Thoracic aorta (tissue), 2 donors: ENCODE data around the gene RIPK1. TPM values are rescaled to one million over a fixed set of nuclear protein-coding genes. Genes with fewer than 3 reads are reported as not detected.

Experiments used
- ATAC-seq: fragments of 150-250 bp; one replicate; pipeline ENCODE4 v1.8.0; 2017; ENCODE audit warnings: low read depth; ENCODE audit not compliant: insufficient number of reproducible peaks, low FRiP score
- DNase-seq: peaks from one replicate; pipeline ENCODE4 v3.0.0-alpha.2; 2020; ENCODE audit warnings: low spot score
- H3K27ac ChIP-seq, 2 donors: fragments of 200-600 bp; sonication (generic); 1 replicate in 1 of 2; 2 replicates in 1 of 2; pipeline ENCODE4 v1.5.1; 2016; ENCODE audit warnings: mild to moderate bottlenecking in 2 of 2, moderate library complexity in 2 of 2
- H3K27me3 ChIP-seq: fragments of 200-600 bp; sonication (generic); replicated peaks from 2 replicates; pipeline ENCODE4 v1.6.0; 2016; ENCODE audit warnings: mild to moderate bottlenecking; ENCODE audit not compliant: insufficient read depth
- H3K36me3 ChIP-seq: fragments of 200-600 bp; sonication (generic); one replicate; pipeline ENCODE4 v1.5.1; 2016
- H3K4me1 ChIP-seq, 2 donors: fragments of 200-600 bp; sonication (generic); 1 replicate in 1 of 2; 2 replicates in 1 of 2; pipeline versions ENCODE4 v1.5.1 to v1.6.0; 2016; ENCODE audit warnings: low read depth in 2 of 2, mild to moderate bottlenecking in 1 of 2; ENCODE audit not compliant: control insufficient read depth in 1 of 2
- H3K4me3 ChIP-seq: fragments of 200-600 bp; sonication (generic); 2 replicates; pipeline ENCODE4 v1.5.1; 2016; ENCODE audit warnings: mild to moderate bottlenecking
- H3K9me3 ChIP-seq: fragments of 200-600 bp; sonication (generic); 2 replicates; pipeline ENCODE4 v1.5.1; 2016
- CTCF ChIP-seq: fragments of 200-600 bp; sonication (generic); IDR thresholded peaks from one replicate; pipeline ENCODE4 v1.5.1; 2019; ENCODE audit warnings: antibody characterized with exemption
- total RNA-seq, 2 donors: library from RNA; depleted of rRNA; stranded (reverse); fragments of >200 nt; gene quantifications; one replicate each; pipeline versions ENCODE4 v1.1.0 to v1.2.3, GENCODE V29; 2016

RIPK1 gene
- total RNA-seq, 2 donors from 2014 or later = 17.2 to 44.5 TPM

GRCh38 chr6:3081960-3082359 is 13.7 kb downstream of the RIPK1 start:
- TF ChIP-seq CTCF = no peak
- no peak overlapping the region for H3K4me3 ChIP-seq
- H3K27me3 ChIP-seq = no peaks in the 10 kb centered on the region
- no peak overlapping the region for H3K27ac ChIP-seq
- H3K9me3 ChIP-seq = no peaks in the 10 kb centered on the region
- DNase-seq (no peak), ATAC-seq (no peak)
- H3K4me1 ChIP-seq = no peaks in the 10 kb centered on the region
- peaks cover 62% of the 10 kb centered on the region for H3K36me3 ChIP-seq

GRCh38 chr6:3085074-3085473 is 16.8 kb downstream of the RIPK1 start:
- no peaks in the 10 kb centered on the region for H3K4me1 ChIP-seq
- no peak for TF ChIP-seq CTCF
- H3K36me3 ChIP-seq = peaks cover 62% of the 10 kb centered on the region
- no peak for ATAC-seq
- no peak overlapping the region for H3K27ac ChIP-seq
- no peaks in the 10 kb centered on the region for H3K9me3 ChIP-seq
- H3K4me3 ChIP-seq = no peak overlapping the region
- no peak for DNase-seq
- no peaks in the 10 kb centered on the region for H3K27me3 ChIP-seq

GRCh38 chr6:3086282-3086946 is 18.1 kb downstream of the RIPK1 start:
- DNase-seq (no peak), ATAC-seq (no peak)
- Histone ChIP-seq H3K27ac (no peak overlapping the region), H3K4me3 (no peak overlapping the region), H3K9me3 (no peaks in the 10 kb centered on the region), H3K36me3 (peaks cover 50% of the 10 kb centered on the region), H3K4me1 (no peaks in the 10 kb centered on the region), H3K27me3 (no peaks in the 10 kb centered on the region)
- TF ChIP-seq CTCF = no peak

- Histone ChIP-seq H3K4me3 (no peak overlapping the region), H3K27me3 (no peaks in the 10 kb centered on the region), H3K9me3 (no peaks in the 10 kb centered on the region), H3K27ac (no peak overlapping the region), H3K36me3 (peaks cover 37% of the 10 kb centered on the region), H3K4me1 (no peaks in the 10 kb centered on the region)
- no peak for ATAC-seq
- no peak for TF ChIP-seq CTCF
- no peak for DNase-seq
These were observed 20.2 kb downstream of the RIPK1 start for GRCh38 chr6:3088446-3088845.

- no peak for ATAC-seq
- Histone ChIP-seq H3K27ac (no peak overlapping the region), H3K36me3 (peaks cover 33% of the 10 kb centered on the region), H3K9me3 (no peaks in the 10 kb centered on the region), H3K4me1 (no peaks in the 10 kb centered on the region), H3K27me3 (no peaks in the 10 kb centered on the region), H3K4me3 (no peak overlapping the region)
- TF ChIP-seq CTCF = no peak
- DNase-seq = no peak
These were observed 20.7 kb downstream of the RIPK1 start for GRCh38 chr6:3088968-3089367.
